ENCODE results near the gene LRRC8A. TPM values are rescaled to one million over a fixed set of nuclear protein-coding genes. Genes with fewer than 3 reads are reported as not detected.
"Not testable (repeated sequence)": the region's sequence is repeated elsewhere in the genome, so short reads cannot be mapped to it uniquely, and the experiment has no call there.

Gene LRRC8A
- total RNA-seq, result 24.2 TPM
- long read RNA-seq, full-length matches to known transcripts, result 27 of 52 reads
- long read RNA-seq, partial matches to known transcripts, result 17 of 52 reads
- long read RNA-seq, other reads (novel, unspliced or antisense), result 8 of 52 reads

- DNase-seq (ENCODE audit: low spot score), result peak; percentile 99
- intact Hi-C loops (cut with DNase I), result loop anchor here (2.0 kb wide), 1 partner anchor 39 kb away; the partner anchor contains the start of gene PHYHD1
Observed at GRCh38 chr9:128881884-128882676, at the start of gene LRRC8A, which contains the start of gene KYAT1. LRRC8A (plus strand) TSS chr9:128882133; CDS start chr9:128907165, 25,032 bp downstream. KYAT1 (minus strand) TSS chr9:128881950; CDS start chr9:128845405, 36,545 bp downstream.

GRCh38 chr9:128833696-128834095 lies 48.2 kb upstream of the LRRC8A start:
- no peak for DNase-seq (ENCODE audit: low spot score)
- intact Hi-C loops (cut with DNase I), result no loop called here

GRCh38 chr9:128835246-128836210 lies 46.4 kb upstream of the LRRC8A start:
- no peak for DNase-seq (ENCODE audit: low spot score)
- intact Hi-C loops (cut with DNase I), result no loop called here

GRCh38 chr9:128836509-128837145 lies 45.3 kb upstream of the LRRC8A start:
- intact Hi-C loops (cut with DNase I), result no loop called here
- no peak for DNase-seq (ENCODE audit: low spot score)

GRCh38 chr9:128838338-128838737 lies 43.6 kb upstream of the LRRC8A start:
- intact Hi-C loops (cut with DNase I), result no loop called here
- DNase-seq (ENCODE audit: low spot score), result no peak

GRCh38 chr9:128840524-128840923 lies 41.4 kb upstream of the LRRC8A start:
- no peak for DNase-seq (ENCODE audit: low spot score)
- intact Hi-C loops (cut with DNase I), result no loop called here

GRCh38 chr9:128841694-128842492 lies 40.0 kb upstream of the LRRC8A start:
- intact Hi-C loops (cut with DNase I), result no loop called here
- DNase-seq (ENCODE audit: low spot score), result no peak

GRCh38 chr9:128843171-128843570 lies 38.8 kb upstream of the LRRC8A start:
- intact Hi-C loops (cut with DNase I); DNase-seq (ENCODE audit: low spot score): not testable (repeated sequence)

- DNase-seq (ENCODE audit: low spot score), result no peak
- intact Hi-C loops (cut with DNase I), result no loop called here
Observed at GRCh38 chr9:128845186-128845931, 36.6 kb upstream of the LRRC8A start.

GRCh38 chr9:128846680-128847030 lies 35.3 kb upstream of the LRRC8A start:
- DNase-seq (ENCODE audit: low spot score), result no peak
- intact Hi-C loops (cut with DNase I), result no loop called here

- intact Hi-C loops (cut with DNase I), result no loop called here
- no peak for DNase-seq (ENCODE audit: low spot score)
Observed at GRCh38 chr9:128847803-128848202, 34.1 kb upstream of the LRRC8A start.

- intact Hi-C loops (cut with DNase I); DNase-seq (ENCODE audit: low spot score): not testable (repeated sequence)
Observed at GRCh38 chr9:128851024-128851423, 30.9 kb upstream of the LRRC8A start.

GRCh38 chr9:128851779-128852600 lies 29.9 kb upstream of the LRRC8A start:
- DNase-seq (ENCODE audit: low spot score); intact Hi-C loops (cut with DNase I): not testable (repeated sequence)

- intact Hi-C loops (cut with DNase I), result not testable (repeated sequence)
Observed at GRCh38 chr9:128852646-128853045, 29.3 kb upstream of the LRRC8A start.

GRCh38 chr9:128854454-128854853 lies 27.5 kb upstream of the LRRC8A start:
- DNase-seq (ENCODE audit: low spot score); intact Hi-C loops (cut with DNase I): not testable (repeated sequence)

More at GRCh38 chr9:128852646-128853045, 29.3 kb upstream of the LRRC8A start:
- not testable (repeated sequence) for DNase-seq (ENCODE audit: low spot score)

GRCh38 chr9:128858476-128858875 lies 23.5 kb upstream of the LRRC8A start:
- intact Hi-C loops (cut with DNase I), result not testable (repeated sequence)

GRCh38 chr9:128860937-128861336 lies 21.0 kb upstream of the LRRC8A start:
- no peak for DNase-seq (ENCODE audit: low spot score)
- intact Hi-C loops (cut with DNase I), result no loop called here

More at GRCh38 chr9:128858476-128858875, 23.5 kb upstream of the LRRC8A start:
- DNase-seq (ENCODE audit: low spot score), result not testable (repeated sequence)

Measured in cardiac septum (tissue), 1 donor.